SK-N-SH (cell line): ENCODE measurements around the gene PTPRJ. TPM values are rescaled to one million over a fixed set of nuclear protein-coding genes. Genes with fewer than 3 reads are reported as not detected.

Experiments
- CTCF ChIA-PET: fragments of 300-600, 350-600 bp; formaldehyde crosslinking; extraction: SDS; loops from one replicate; lab custom pipeline; 2021; lab: Yijun Ruan, JAX
- POLR2A ChIA-PET: fragments of 350-600 bp; sonication (Branson Sonifier 250); formaldehyde crosslinking; extraction: SDS; loops from one replicate; lab custom pipeline; 2020; ENCODE audit warnings: antibody characterized with exemption, inconsistent platforms; lab: Yijun Ruan, JAX
- DNase-seq: peaks from one replicate; pipeline ENCODE4 v3.0.0; 2012
- H2AFZ ChIP-seq: fragments of 200-600 bp; sonication (generic); 2 replicates; pipeline ENCODE4 v1.8.1; 2016; ENCODE audit warnings: antibody characterized with exemption, mild to moderate bottlenecking, low read depth
- H3F3A ChIP-seq: fragments of 200-600 bp; sonication (generic); replicated peaks from 2 replicates; pipeline ENCODE3; 2016; ENCODE audit warnings: antibody characterized with exemption, mild to moderate bottlenecking; ENCODE audit not compliant: insufficient read depth
- H3K27ac ChIP-seq, 2 experiments: fragments of 200-500 bp in 1 of 2; fragments of 200-600 bp in 1 of 2; sonication (Bioruptor generic) in 1 of 2; sonication (generic), shearing (Covaris generic) in 1 of 2; 2 replicates each; pipeline versions ENCODE4 v1.5.1 to v1.6.1; 2014 to 2016; ENCODE audit warnings: low read depth in 2 of 2, inconsistent platforms in 1 of 2, low read length in 1 of 2, mild to moderate bottlenecking in 1 of 2, mixed read lengths in 1 of 2
- H3K27me3 ChIP-seq: fragments of 200-600 bp; sonication (generic), shearing (Covaris generic); 2 replicates; pipeline ENCODE4 v1.6.1; 2016; ENCODE audit warnings: mixed run types; ENCODE audit not compliant: insufficient read depth
- H3K36me3 ChIP-seq, 2 experiments: fragments of 200-500 bp in 1 of 2; fragments of 200-600 bp in 1 of 2; sonication (Bioruptor generic) in 1 of 2; sonication (generic) in 1 of 2; replicated peaks in 1 of 2; 2 replicates each; pipeline versions ENCODE3 to v1.5.1; 2014 to 2016; ENCODE audit warnings: low read length in 1 of 2, mild to moderate bottlenecking in 1 of 2; ENCODE audit not compliant: insufficient read depth in 2 of 2, control insufficient read depth in 1 of 2
- H3K4me1 ChIP-seq, 2 experiments: fragments of 200-500 bp in 1 of 2; fragments of 200-600 bp in 1 of 2; sonication (Bioruptor generic) in 1 of 2; sonication (generic), shearing (Covaris generic) in 1 of 2; 2 replicates each; pipeline versions ENCODE4 v1.5.1 to v1.6.1; 2014 to 2016; ENCODE audit warnings: low read depth in 1 of 2, low read length in 1 of 2, mixed run types in 1 of 2; ENCODE audit not compliant: insufficient read depth in 2 of 2, control insufficient read depth in 1 of 2
- H3K4me2 ChIP-seq: fragments of 200-600 bp; sonication (generic), shearing (Covaris generic); 2 replicates; pipeline ENCODE4 v1.6.1; 2017; ENCODE audit warnings: mixed run types
- H3K4me3 ChIP-seq, 2 experiments: fragments of 200-500 bp in 1 of 2; fragments of 200-600 bp in 1 of 2; sonication (Bioruptor generic) in 1 of 2; sonication (generic), shearing (Covaris generic) in 1 of 2; 2 replicates each; pipeline versions ENCODE4 v1.5.1 to v1.8.1; 2014 to 2016; ENCODE audit warnings: low read depth in 2 of 2, inconsistent platforms in 1 of 2, low read length in 1 of 2, mild to moderate bottlenecking in 1 of 2, mixed read lengths in 1 of 2, moderate library complexity in 1 of 2
- H3K79me2 ChIP-seq: fragments of 200-600 bp; sonication (generic); 2 replicates; pipeline ENCODE4 v1.8.1; 2017; ENCODE audit warnings: mild to moderate bottlenecking; ENCODE audit not compliant: insufficient read depth
- H3K9ac ChIP-seq: fragments of 200-600 bp; sonication (generic); 2 replicates; pipeline ENCODE4 v1.6.1; 2017; ENCODE audit warnings: mixed run types
- H3K9me2 ChIP-seq: fragments of 200-600 bp; sonication (generic); 2 replicates; pipeline ENCODE4 v1.6.1; 2017; ENCODE audit warnings: mixed run types
- H3K9me3 ChIP-seq: fragments of 200-600 bp; sonication (generic); 2 replicates; pipeline ENCODE4 v1.6.1; 2017; ENCODE audit warnings: mixed run types, mild to moderate bottlenecking, moderate library complexity
- H4K20me1 ChIP-seq: fragments of 200-600 bp; sonication (generic); 2 replicates; pipeline ENCODE4 v1.6.1; 2017; ENCODE audit warnings: mild to moderate bottlenecking, mixed run types; ENCODE audit not compliant: insufficient read depth
- ELF1 ChIP-seq: IDR thresholded peaks from 2 replicates; pipeline ENCODE4 v1.4.0; 2012
- EP300 ChIP-seq, 2 experiments: IDR thresholded peaks; 2 replicates each; pipeline versions ENCODE4 v1.4.0 to v1.6.1; 2012; ENCODE audit warnings: borderline replicate concordance in 1 of 2, low read depth in 1 of 2, low read length in 1 of 2
- FOXM1 ChIP-seq: IDR thresholded peaks from 2 replicates; pipeline ENCODE4 v1.4.0; 2012; ENCODE audit warnings: low read depth, mild to moderate bottlenecking
- GABPA ChIP-seq: IDR thresholded peaks from 2 replicates; pipeline ENCODE4 v1.4.0; 2012; ENCODE audit warnings: low read depth, mild to moderate bottlenecking
- MAX ChIP-seq: IDR thresholded peaks from 2 replicates; pipeline ENCODE4 v1.4.0; 2012; ENCODE audit warnings: low read depth
- MXI1 ChIP-seq: IDR thresholded peaks from 2 replicates; pipeline ENCODE4 v1.6.1; 2012; ENCODE audit warnings: mild to moderate bottlenecking, low read depth, low read length, improper control_type of control experiment
- NRF1 ChIP-seq: IDR thresholded peaks from 2 replicates; pipeline ENCODE4 v1.6.1; 2012; ENCODE audit warnings: low read depth, mild to moderate bottlenecking, low read length
- PBX3 ChIP-seq: IDR thresholded peaks from 2 replicates; pipeline ENCODE4; 2012
- RCOR1 ChIP-seq: fragments of 150-350 bp; IDR thresholded peaks from 2 replicates; pipeline ENCODE4 v1.6.1; 2017; ENCODE audit warnings: antibody characterized with exemption, low read length
- RFX5 ChIP-seq: IDR thresholded peaks from 2 replicates; pipeline ENCODE4 v1.6.1; 2012; ENCODE audit warnings: mild to moderate bottlenecking, improper control_type of control experiment, low read length
- SIN3A ChIP-seq: IDR thresholded peaks from 2 replicates; pipeline ENCODE4 v1.6.1; 2012; ENCODE audit warnings: low read depth, mild to moderate bottlenecking, low read length, moderate library complexity, borderline replicate concordance
- TAF1 ChIP-seq: IDR thresholded peaks from 2 replicates; pipeline ENCODE4 v1.6.1; 2012; ENCODE audit warnings: low read depth, mild to moderate bottlenecking, low read length, moderate library complexity, borderline replicate concordance
- TCF12 ChIP-seq: IDR thresholded peaks from 2 replicates; pipeline ENCODE4 v1.4.0; 2012
- ZBTB33 ChIP-seq: IDR thresholded peaks from 2 replicates; pipeline ENCODE4 v1.4.0; 2012; ENCODE audit warnings: low read depth, borderline replicate concordance
- WGBS: methylation state at CpG from one replicate; pipeline ENCODE4 v1.1.6; 2017; ENCODE audit warnings: low lambda C conversion rate; 5-methylcytosine and 5-hydroxymethylcytosine counted together
- polyA plus RNA-seq, 3 experiments: library from polyadenylated mRNA; depleted of rRNA; stranded (reverse); fragments of >200 nt; gene quantifications; 2 replicates each; pipeline ENCODE4 v1.2.3, GENCODE V29; 2012
- TF ChIP-seq, protein P1 (sequence below): fragments of 150-350 bp; IDR thresholded peaks from 2 replicates; pipeline ENCODE4 v1.6.1; 2016; ENCODE audit warnings: mild to moderate bottlenecking, low read depth, low read length

The PTPRJ gene
- polyA plus RNA-seq, 1 of the 3 experiments (the other 2 are of a cell fraction), result 4.5 TPM

DNA sequence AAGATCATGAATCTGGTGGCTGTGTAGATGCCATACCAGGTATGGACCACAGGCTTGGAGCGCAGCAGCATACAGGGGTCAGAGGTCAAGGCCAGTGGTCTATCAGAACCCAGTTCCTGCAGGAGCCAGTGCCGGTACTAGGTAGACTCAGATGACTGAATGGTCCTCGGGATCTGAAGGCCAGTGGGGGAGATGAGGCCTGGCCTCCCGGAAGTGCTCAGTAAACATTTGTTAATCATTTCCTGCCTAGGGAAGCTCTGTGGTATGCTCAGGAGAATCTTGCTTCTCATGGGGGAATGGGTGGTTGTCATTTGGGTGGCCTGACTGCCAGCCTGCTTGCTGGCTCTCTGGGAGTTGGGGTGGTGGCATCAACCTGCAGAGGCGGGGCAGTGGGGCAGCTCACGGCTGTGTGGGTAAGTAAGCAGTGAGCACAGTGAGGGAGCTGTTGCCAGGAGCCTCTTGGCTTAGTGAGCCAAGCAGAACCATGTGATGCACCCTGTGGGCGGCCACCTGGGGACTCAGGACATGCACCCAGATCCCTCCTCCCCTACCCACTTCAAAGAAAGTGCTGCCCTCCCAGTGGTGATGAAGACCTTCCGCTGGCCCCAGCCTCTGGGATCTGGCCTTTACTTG is 33.0 kb downstream of the PTPRJ start:
- no peaks in the 10 kb centered on the region for H3K9me3 ChIP-seq
- peak overlapping the region; percentile 34 for H3K4me2 ChIP-seq
- H3K9ac ChIP-seq, result no peak overlapping the region
- no peak for DNase-seq
- POLR2A ChIA-PET, result no interaction called here
- H3K27ac ChIP-seq, result no peak overlapping the region
- H3K9me2 ChIP-seq, result no peaks in the 10 kb centered on the region
- H3K27me3 ChIP-seq, result no peaks in the 10 kb centered on the region
- CTCF ChIA-PET, result interaction anchor here (1.1 kb wide), 1 partner anchor 10 kb away, joined by 3 read pairs; no protein-coding TSS in a partner anchor
- peaks cover 18 to 41% of the 10 kb centered on the region in 2 experiments; a peak in 2 of 4 replicates for H3K4me1 ChIP-seq
- H3K36me3 ChIP-seq, result no peaks in the 10 kb centered on the region
- H3K4me3 ChIP-seq, result no peak overlapping the region
- H2AFZ ChIP-seq, result no peak overlapping the region
- H4K20me1 ChIP-seq, result peaks cover 3% of the 10 kb centered on the region; the same call in 1 of the 2 replicates
- 75% methylated on average over 5 of the region's 8 CpGs for WGBS
- peaks cover 97% of the 10 kb centered on the region for H3K79me2 ChIP-seq
- TF ChIP-seq EP300 (IDR thresholded peaks at IDR 0.05; ENCODE audit: borderline replicate concordance in 1 of 2, low read depth in 1 of 2, low read length in 1 of 2), result no peak
- TF ChIP-seq GABPA, result peak; percentile 41; the same call in 1 of the 2 replicates
- no peak for TF ChIP-seq TCF12
- 0 out of 2 replicates have a peak, but pooled peaks have one; percentile 13 for TF ChIP-seq ELF1
- 0 out of 2 replicates have a peak, but pooled peaks have one; percentile 6 for TF ChIP-seq MAX
- no peaks in the 10 kb centered on the region for H3F3A ChIP-seq

- H3K9ac ChIP-seq, result no peak overlapping the region
- no peak overlapping the region for H3K4me2 ChIP-seq
- H3K27me3 ChIP-seq, result no peaks in the 10 kb centered on the region
- H3K27ac ChIP-seq, result no peak overlapping the region
- TF ChIP-seq PBX3 (no peak), ZBTB33 (no peak), RFX5 (no peak), TCF12 (no peak), GABPA (no peak), SIN3A (no peak), MXI1 (no peak), EP300 (IDR thresholded peaks at IDR 0.05; ENCODE audit: borderline replicate concordance in 1 of 2, low read depth in 1 of 2, low read length in 1 of 2) (no peak), FOXM1 (no peak), NRF1 (no peak), RCOR1 (no peak), TAF1 (no peak)
- TF ChIP-seq, protein P1, sequence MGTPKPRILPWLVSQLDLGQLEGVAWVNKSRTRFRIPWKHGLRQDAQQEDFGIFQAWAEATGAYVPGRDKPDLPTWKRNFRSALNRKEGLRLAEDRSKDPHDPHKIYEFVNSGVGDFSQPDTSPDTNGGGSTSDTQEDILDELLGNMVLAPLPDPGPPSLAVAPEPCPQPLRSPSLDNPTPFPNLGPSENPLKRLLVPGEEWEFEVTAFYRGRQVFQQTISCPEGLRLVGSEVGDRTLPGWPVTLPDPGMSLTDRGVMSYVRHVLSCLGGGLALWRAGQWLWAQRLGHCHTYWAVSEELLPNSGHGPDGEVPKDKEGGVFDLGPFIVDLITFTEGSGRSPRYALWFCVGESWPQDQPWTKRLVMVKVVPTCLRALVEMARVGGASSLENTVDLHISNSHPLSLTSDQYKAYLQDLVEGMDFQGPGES, result no peak
- no peaks in the 10 kb centered on the region for H3K9me2 ChIP-seq
- peaks cover 26 to 49% of the 10 kb centered on the region in 2 experiments; a peak in 2 of 4 replicates for H3K4me1 ChIP-seq
- no peaks in the 10 kb centered on the region for H3F3A ChIP-seq
- no peaks in the 10 kb centered on the region for H3K9me3 ChIP-seq
- CTCF ChIA-PET, result interaction anchor here (1.2 kb wide), 1 partner anchor 80 kb away, joined by 6 read pairs; no protein-coding TSS in a partner anchor
- no peak for DNase-seq
- 84% methylated on average over 8 of the region's 8 CpGs for WGBS
- no peak overlapping the region for H3K4me3 ChIP-seq
- POLR2A ChIA-PET, result no interaction called here
- peaks cover 96% of the 10 kb centered on the region for H3K79me2 ChIP-seq
- H4K20me1 ChIP-seq, result peaks cover 3% of the 10 kb centered on the region; the same call in 1 of the 2 replicates
- H2AFZ ChIP-seq, result no peak overlapping the region
- H3K36me3 ChIP-seq, result no peaks in the 10 kb centered on the region
These were observed 34.6 kb downstream of the PTPRJ start for GRCh38 chr11:48014917-48015316.
